Neural progenitor cell (in vitro differentiated cells): ENCODE results near the gene NPC1L1.

Source experiments
- CTCF ChIP-seq: fragments of 200-600 bp; sonication (generic); IDR thresholded peaks from 2 replicates; pipeline ENCODE4 v1.5.1; 2017; ENCODE audit warnings: antibody characterized with exemption, mild to moderate bottlenecking
- EZH2 ChIP-seq: fragments of 200-600 bp; sonication (generic); IDR thresholded peaks from 2 replicates; pipeline ENCODE4 v1.6.1; 2017; ENCODE audit warnings: antibody characterized with exemption, mild to moderate bottlenecking, moderate library complexity
- EZH2phosphoT487 ChIP-seq: fragments of 200-600 bp; sonication (generic); IDR thresholded peaks from 2 replicates; pipeline ENCODE4 v1.6.1; 2017; ENCODE audit warnings: antibody characterized with exemption

GRCh38 chr7:44472843-44473242 is 68.3 kb downstream of the NPC1L1 start:
- no peak for TF ChIP-seq CTCF
- no peak for TF ChIP-seq EZH2phosphoT487
- no peak for TF ChIP-seq EZH2
